Esophagus mucosa (tissue), 1 donor: ENCODE data around the gene ADH1A. TPM values are rescaled to one million over a fixed set of nuclear protein-coding genes. Genes with fewer than 3 reads are reported as not detected.
"Not testable (repeated sequence)": the region's sequence is repeated elsewhere in the genome, so short reads cannot be mapped to it uniquely, and the experiment has no call there.

Experiments
- ATAC-seq: fragments of 200-7000 bp; cut with Tn5 transposase; one replicate; pipeline ENCODE4 v1.9.1; 2020
- total RNA-seq: library from RNA; stranded (reverse); gene quantifications from one replicate; pipeline ENCODE4 v1.2.4, GENCODE V29; 2023
- donor health status: DM: yes; HTN: yes; CAD: no.

The ADH1A gene
- not detected for total RNA-seq

DNA sequence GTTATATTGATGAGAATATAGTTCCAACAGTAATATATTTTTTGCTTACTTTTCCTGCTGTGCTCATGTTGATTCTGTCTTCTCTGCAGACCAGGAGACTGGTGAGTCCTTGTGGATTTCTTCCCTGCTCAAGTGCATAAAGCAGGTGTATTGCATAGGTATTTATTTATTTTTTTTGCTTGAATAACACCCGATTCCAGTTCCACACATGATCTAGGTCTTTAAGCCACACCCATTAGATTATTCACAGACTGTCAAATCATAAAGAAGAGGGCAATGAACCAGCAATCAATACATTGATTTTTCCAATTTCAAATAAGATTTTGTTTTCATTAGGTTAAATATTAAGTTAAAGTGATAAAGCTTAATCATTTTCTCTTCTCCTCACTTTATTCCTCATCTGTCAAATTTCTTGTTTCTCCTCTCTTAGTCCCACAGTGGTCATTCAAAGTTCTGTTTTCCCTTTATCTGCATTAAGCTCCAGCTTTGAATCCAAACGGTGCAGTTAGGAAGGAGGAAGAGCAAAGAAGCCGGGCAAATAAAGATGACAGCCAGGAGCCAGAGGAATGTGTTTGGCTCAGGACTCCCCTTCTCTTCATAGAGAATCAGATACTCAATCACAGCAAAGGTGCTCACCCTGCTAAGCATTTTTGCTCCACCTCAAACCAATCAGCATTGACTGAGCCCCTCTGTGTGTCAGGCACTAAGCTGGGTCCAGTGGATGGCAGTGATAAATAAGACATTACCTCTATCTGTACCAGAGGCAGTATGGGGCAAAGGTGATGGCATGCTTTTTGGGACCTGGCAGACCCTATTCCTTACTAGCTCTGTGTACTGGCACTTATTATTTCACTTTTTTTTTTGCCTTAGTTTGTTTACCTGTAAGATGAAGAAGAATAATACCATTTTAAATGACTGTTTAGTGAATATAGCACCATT is at the start of gene ADH1A:
TSS of gene ADH1A (minus strand) at position 138 of the 939 bp plus-strand sequence. CDS start at position 67, 71 bp downstream.
- ATAC-seq, result no peak

DNA sequence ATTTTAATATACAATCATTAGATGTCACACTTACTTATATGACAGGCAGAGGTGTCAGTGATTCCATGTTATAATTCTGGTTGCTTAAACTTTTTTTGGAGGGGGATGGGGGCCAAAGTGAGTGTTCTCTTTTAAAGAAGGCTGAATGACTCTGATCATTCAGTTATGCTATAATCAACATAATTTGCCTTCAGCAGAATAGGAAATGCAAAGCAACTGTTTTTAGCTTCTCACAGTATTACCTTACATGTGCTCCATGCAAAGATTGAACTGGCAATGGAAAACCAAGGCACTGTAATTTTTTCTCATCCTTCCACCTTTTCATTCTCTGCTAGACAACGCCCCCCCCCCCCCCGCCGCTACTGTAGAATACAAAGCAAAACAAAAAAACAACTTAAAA is 48.4 kb upstream of the ADH1A start:
- no peak for ATAC-seq

DNA sequence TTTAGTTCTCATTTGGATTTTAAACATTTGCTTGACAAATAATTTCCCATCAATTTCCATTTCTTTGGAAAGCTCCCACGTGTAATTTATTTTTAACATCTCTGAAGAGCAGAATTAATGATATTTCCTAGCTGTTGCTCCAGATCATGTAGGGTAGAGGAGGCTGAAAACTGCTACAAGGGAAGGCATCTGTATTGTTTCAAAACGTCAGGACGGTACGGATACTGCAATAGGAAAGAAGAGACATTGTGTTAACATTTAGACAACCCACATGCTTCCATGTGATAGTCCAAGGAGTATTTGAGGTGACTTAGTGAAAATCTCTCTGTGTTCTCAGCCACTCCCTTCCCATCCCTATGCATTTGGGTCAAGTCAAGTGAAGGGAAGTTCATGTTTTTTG is 45.8 kb upstream of the ADH1A start:
- no peak for ATAC-seq

DNA sequence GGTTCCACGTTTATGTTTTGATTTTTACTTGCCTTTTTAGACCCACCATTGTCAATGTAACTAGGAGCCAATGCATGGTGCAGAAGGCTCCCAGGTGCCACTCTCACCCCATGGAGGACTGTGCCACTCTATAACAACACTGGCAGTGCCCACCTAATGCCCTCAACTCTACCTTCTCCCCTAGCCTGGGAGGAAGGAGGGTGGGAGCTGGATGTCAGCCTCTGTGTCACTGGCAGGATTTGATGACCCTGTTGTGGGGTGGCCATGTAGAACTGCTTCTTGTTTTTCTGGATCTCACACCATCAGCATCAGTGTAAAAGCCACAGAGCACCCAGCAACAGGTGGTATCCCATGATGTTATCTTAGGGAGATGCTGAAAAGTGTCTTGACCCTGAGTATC is 44.1 kb upstream of the ADH1A start:
- no peak for ATAC-seq

DNA sequence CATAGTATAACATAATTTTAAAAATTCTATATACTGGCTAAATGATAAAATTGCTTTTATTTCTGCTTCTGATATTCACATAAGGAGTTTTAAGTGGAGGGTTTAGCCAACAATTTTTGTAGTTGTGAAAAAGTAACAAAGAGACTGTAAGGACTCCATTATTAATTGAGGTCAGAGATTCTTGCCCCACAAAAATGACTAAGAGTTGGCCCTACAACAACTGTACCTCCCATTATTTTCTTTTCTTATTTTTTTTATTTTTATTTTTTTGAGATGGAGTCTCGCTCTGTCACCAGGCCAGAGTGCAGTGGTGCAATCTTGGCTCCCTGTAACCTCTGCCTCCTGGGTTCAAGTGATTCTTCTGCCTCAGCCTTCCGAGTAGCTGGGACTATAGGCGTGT is 39.9 kb upstream of the ADH1A start:
- no peak for ATAC-seq

DNA sequence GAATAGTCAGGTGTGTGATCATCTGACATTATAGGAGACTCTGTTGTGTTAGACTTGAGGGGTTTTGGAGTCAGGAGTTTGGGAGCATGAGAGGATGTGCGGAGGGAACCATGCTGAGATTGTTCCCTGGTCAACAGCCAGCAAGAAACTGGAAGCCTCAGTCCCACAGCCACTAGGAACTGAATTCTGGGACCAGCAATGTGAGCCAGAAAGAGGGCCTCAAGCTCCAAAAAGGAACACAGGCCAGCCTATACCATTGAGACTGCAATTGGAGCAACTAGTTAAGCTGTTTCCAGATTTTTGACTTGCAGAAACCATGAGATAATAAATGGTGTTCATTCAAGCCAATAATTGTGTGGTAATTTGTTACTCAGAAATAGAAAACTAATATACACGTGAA is 39.1 kb upstream of the ADH1A start:
- ATAC-seq, result no peak

DNA sequence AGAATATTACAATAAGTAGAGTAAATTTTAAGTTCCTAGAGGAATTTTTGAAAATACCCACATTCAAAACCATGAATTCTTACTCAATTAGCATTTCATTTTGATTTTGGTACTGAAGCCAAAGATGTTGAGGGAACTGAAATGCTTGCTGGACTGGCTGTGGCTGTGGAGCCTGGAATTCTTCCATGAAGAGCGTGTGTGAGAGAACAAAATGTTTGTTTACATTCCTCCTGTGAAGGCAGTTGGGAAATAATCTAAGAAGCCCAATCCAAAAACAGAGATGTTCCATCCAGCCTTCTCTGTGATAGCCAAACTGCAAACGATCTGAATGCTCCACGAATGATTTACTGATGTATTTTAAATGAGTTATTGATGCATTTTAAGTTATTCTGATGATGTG is 34.2 kb upstream of the ADH1A start:
- no peak for ATAC-seq

DNA sequence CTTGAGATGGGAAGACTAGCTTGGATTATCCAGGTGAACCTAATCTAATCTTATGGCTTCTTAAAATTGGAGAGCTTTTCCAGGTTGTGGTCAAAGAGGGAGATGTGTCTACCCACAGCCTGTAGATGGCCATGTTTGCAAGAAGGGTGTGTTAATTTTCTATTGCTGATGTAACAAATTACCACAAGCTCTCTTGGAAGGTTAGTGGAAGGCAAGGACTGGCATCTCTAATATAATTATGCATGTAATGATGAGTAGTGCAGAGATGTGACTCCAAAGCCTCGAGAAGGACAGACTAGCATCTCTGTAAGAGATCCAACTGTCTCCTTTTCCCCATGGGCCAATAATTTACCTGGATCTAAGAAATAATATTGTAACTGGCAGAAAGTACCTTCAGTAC is 33.6 kb upstream of the ADH1A start:
- no peak for ATAC-seq

DNA sequence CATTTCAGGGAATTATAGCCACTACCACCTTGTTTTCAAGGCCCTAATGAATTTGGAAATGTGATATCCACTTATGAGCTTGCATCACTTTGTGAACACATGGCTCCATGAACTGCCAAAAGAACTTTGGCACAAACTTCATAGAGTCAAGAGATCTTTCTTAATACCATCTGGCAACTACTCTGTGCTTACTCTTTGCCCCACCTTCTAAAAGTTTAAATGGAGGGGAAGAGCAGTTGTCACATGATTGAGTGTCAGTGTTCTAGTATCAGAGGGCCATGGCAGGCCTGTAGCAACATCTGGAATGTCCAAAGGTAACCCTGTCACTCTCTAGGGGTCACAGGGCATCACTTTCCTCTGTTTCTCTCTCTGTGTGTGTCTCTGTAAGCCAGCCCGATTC is 33.0 kb upstream of the ADH1A start:
- ATAC-seq, result peak; percentile 59

DNA sequence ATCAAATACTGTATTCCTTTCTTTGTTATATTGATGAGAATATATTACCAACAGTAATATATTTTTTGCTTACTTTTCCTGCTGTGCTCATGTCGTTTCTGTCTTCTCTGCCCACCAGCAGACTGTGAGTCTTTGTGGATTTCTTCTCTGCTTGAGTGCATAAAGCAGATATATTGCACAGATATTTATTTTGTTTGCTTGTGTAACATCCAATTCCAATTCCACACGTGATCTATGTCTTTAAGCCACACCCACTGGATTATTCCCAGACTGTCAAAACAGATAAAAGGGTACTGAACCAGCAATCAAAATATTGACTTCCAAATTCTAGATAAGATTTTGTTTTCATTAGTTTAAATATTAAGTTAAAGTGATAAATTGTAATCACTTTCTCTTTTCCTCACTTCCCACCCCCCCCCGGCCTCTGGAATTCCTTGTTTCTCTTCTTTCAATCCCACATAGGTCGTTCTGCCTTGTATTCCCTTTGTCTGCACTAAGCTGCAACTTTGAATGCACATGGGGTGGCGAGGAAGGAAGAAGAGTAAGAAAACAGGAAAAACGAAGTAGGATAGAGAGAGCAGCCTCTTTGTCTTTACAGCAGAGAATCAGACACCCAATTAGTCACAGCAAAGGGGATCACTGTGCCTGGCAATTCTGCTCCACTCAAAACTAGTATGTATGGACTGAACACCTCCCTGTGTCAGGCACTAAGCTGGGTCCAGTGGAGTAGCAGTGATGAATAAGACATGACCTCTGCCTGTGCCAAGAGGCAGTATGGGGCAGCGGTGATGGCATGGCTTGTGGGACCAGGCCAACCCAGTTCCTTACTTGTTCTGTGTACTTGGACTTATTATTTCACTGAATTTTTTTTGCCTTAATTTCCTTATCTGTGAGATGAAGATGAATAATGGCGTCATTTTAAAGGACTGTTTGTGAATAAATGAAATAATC is 30.7 kb upstream of the ADH1A start, which contains the start of gene ADH1B:
TSS of gene ADH1B (minus strand) at position 161 of the 951 bp plus-strand sequence. CDS start at position 91, 70 bp downstream.
- no peak for ATAC-seq

DNA sequence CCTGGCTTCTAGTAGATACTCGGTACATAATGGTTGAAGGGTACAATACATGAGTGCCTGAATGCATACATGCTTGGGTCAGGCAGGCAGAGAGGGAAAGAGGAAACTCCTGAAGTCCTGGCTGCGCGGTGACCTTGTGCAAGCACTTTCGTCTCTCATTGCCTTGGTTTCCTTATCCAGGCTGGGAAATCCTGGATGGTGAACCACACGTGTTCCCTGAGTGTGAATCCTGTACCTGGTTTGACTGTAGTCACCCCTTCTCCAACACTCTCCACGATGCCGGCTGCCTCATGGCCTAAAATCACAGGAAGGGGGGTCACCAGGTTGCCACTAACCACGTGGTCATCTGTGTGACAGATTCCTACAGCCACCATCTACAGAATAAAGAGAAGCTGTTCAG is 27.0 kb upstream of the ADH1A start:
- not testable (repeated sequence) for ATAC-seq

DNA sequence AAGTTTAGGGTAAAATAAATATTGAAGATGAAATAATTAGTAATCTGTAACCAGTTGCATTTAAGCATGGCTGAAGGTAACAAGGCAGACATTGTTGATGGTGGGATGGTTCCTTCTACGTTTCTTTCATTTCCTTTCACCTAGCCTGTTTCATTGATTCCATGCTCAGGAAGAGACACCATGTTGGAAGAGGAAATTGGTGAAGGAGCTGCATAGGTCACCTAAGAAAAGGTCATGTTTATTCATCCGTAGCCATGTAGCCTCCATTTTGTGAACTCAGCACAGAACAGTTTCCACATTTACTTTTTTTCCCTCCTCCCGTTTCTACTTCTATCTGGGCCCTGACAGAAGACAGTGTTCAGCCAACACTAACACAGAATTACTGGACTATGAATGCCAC is 26.6 kb upstream of the ADH1A start:
- no peak for ATAC-seq

DNA sequence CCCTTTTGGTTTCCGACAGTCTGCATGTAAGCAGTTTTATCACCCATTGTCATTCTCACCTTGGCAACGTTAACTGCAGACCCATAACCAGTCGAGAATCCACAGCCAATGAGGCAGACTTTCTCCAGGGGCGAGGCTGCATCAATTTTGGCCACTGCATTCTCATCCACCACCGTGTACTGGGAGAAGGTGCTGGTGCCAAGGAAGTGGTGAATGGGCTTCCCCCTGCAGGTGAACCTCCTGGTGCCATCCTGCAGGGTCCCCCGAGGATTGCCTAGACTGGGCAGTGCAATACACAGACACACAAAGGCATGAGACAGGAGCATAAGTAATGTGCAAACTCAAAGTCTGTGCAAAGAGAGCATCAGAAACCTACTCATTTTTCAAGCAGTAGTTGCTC is 25.1 kb upstream of the ADH1A start:
- ATAC-seq, result no peak

DNA sequence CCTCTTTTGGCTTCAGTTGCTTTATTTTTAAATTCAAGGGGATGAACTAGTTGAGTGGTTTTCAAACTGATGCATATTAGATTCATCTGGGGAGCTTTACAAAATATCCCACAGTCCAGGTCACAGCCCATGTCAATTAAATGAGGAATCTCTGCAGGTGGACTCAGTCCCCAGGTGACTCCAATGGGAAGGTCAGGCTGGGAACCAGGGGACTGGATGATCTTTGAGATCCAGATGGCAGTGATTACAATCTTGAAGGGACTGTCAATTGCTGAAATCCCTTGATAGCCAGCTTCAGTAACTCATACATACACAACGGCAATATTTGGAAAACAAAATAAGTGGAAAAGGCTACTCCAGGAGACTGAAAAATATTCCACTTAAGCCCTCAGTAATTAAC is 23.4 kb upstream of the ADH1A start:
- ATAC-seq, result no peak

DNA sequence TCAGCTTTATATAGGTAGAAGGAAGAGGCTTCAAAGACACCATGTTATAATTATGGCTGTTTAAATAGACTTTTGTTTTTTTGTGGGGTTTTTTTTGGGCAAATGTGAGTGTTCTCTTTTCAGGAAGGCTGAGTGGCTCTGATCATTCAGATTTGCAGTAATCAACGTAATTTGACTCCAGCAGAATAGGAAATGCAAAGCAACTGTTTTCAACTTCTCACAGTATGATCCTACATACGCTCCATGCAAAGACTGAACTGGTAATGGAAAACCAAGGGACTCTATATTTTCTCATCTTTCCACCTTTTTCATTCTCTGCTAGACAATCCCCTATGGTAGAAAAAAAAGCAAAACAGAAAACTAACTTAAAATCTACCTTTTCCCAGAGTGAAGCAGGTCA is 19.6 kb upstream of the ADH1A start:
- ATAC-seq, result no peak

DNA sequence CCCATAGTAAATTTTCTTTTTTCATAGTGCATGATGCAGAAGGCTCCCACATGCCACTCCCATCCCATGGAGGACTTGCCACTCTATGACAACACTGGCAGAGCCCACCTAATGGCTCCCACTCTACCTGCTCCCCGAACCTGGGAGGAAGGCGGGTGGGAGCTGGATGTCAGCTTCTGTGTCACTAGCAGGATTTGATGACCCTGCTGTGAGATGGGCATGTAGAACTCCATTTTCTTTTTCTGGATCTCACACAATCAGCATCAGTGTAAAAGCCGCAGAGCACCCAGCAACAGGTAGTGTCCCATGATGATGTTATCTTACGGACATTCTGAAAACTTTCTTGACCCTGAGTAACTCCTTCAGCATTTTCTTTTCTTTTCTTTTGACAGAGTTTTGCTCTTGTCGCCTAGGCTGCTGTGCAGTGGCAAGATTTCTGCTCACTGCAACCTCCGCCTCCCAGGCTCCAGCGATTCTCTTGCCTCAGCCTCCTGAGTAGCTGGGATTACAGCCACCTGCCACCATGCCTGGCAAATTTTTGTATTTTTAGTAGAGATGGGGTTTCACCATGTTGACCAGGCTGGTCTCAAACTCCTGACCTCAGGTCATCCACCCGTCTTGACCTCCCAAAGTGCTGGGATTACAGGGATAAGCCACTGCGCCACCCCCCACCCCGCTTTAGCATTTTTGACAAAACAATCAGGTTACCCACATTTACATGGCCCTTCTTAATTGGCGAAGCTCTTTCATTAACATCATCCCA is 15.0 kb upstream of the ADH1A start:
- ATAC-seq, result no peak

DNA sequence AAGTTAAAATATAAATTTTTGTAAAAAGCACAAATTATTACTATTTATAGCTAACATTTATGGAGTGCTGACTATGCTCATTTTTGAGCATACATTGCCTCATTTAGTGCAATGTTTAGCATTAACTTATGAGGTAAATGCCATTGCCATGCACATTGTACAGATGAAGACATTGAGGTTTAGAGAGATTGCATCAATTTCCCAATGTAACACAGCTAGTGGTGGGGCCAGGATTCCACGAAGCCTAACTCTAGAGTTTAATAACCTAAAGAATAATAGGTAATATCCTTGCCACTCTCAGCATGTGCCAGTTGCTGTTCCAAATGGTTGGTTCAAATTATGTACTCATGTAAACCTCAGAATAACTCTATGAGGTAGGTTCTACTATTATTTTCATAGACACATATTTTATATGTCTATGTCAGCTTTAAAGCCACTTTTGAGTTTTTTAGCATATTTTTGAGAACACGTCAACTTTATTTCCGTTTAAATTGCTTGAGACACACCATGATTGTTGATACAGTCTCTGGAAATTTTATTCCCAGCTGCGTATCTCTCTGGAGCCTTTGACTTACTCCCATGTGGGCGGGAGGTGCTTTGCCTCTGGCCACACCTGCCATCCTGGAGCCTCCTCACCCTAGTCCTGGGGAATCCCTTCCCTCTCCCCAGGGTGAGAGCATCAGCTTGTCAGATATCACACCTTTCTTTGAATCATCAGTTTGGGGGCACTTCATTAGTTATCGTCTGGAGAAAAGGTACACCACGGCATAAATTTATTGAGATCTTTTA is 10.8 kb upstream of the ADH1A start:
- ATAC-seq, result no peak

DNA sequence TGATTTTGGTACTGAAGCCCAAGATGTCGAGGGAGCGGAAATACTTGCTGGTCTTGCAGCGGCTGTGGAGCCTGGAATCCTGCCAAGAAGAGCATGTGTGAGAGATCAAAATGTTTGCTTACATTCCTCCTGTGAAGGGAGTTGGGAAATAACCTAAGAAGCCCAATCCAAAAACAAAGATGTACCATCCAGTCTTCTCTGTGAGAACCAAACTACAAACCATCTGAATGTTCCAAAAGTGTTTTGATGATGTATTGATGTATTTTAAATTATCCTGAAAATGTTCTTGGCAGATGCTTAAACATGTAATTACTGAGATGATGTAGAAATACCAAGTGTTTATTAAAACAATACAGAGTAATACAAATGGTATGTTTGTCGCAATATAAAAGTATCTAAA is 10.1 kb upstream of the ADH1A start:
- ATAC-seq, result no peak

DNA sequence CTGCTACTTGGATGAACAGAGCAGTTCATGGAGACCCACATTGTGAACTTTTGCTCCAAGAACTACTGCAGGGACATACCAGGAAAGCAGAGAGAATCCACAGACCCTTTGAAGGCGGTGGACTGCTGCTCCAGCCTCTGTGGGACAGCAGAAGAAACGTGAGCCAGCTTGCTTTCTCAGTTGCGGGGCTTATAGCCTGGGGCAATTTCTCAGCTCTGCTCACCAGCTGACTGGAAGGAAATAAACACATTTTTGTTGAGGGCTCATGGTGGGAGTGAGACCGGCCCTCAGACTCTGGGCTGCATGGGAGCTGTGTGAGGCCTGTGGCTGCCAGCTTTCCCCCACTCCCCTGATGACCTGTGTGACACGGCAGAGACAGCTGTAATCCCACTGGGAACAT is 2.6 kb upstream of the ADH1A start:
- no peak for ATAC-seq

DNA sequence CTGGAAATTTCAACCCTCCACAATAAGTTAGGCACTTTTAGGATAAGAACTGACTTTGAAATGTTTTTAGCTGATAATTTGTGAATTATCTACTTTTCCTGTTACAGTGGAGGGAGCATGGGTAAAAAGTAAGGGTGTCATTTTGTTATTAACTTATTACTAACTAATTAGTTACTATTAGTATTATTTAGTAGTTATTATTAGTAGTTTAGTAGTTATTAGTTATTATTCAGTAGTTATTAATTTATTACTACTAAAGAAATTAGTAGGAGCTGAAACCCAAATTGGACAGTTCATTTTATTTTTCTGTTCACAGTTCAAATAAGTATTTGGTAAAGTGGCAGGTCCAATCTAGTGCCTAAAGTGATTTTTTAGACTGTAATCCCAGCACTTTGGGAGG is 5.4 kb downstream of the ADH1A start:
- ATAC-seq, result no peak

DNA sequence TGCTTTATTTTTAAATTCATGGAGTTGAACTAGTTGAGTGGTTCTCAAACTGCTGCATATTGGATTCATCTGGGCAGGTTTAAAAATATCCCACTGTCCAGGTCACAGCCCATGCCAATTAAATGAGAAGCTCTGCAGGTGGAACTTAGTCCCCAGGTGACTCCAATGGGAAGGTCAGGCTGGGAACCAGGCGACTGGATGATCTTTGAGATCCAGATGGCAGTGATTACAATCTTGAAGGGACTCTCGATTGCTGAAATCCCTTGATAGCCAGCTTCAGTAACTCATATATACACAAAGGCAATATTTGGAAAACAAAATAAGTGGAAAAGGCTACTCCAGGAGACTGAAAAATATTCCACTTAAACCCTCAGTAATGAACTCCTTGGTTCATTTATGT is 8.1 kb downstream of the ADH1A start:
- no peak for ATAC-seq

DNA sequence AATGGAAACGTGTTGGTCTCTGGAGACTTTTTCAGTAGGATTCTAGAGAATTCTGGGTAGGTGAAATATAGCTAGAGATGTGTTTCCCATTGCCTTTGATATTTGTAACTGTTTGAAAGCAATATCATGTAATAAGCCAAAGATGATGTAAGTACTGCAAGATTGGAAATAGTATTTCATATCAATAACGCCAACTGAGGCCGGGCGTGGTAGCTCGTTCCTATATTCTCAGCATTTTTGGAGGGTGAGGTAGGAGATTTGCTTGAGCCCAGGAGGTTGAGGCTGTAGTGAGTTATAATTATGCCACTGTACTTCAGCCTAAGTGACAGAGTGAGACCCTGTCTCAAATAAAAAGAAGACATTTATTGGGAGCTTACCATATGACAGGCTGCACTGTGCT is 9.5 kb downstream of the ADH1A start:
- no peak for ATAC-seq
